CD4-positive, alpha-beta T cell (primary cell): ENCODE results near the gene SLX9. TPM values are rescaled to one million over a fixed set of nuclear protein-coding genes. Genes with fewer than 3 reads are reported as not detected.
A peak's percentile ranks its signal among the peaks of the same experiment; 100 is the strongest.

Experiments
- ATAC-seq: fragments of 200-7000 bp; cut with Tn5 transposase; one replicate; pipeline ENCODE4 v1.10.0; 2022; ENCODE audit warnings: mild to moderate bottlenecking; ENCODE audit not compliant: poor library complexity
- CTCF ChIA-PET: fragments of 350-600 bp; sonication (Branson Sonifier 250); formaldehyde crosslinking; loops from one replicate; lab custom pipeline; 2021; ENCODE audit warnings: antibody characterized with exemption, inconsistent platforms; lab: Charles Lee
- POLR2A ChIA-PET: fragments of 350-600 bp; sonication (Branson Sonifier 250); formaldehyde crosslinking; loops from one replicate; lab custom pipeline; 2021; ENCODE audit warnings: antibody characterized with exemption, inconsistent platforms; lab: Charles Lee
- DNase-seq, 14 experiments: peaks; one replicate each; pipeline ENCODE4 v3.0.0-alpha.2; 2013 to 2020; ENCODE audit warnings: mixed read lengths in 2 of 14
- H3K27ac ChIP-seq, 2 donors: one replicate each; pipeline versions ENCODE4 v1.5.1 to v1.7.0; 2013; ENCODE audit warnings: low read length in 2 of 2, low read depth in 1 of 2, mild to moderate bottlenecking in 1 of 2
- H3K27me3 ChIP-seq, 2 experiments: 1 replicate in 1 of 2; 2 replicates in 1 of 2; pipeline versions ENCODE4 v1.6.1 to v1.7.0; 2013; ENCODE audit warnings: low read length in 2 of 2, control low read depth in 1 of 2, mild to moderate bottlenecking in 1 of 2, moderate library complexity in 1 of 2; ENCODE audit not compliant: insufficient read depth in 2 of 2, control insufficient read depth in 1 of 2
- H3K36me3 ChIP-seq: one replicate; pipeline ENCODE4 v1.6.1; 2013; ENCODE audit warnings: low read length, control low read depth; ENCODE audit not compliant: insufficient read depth
- H3K4me1 ChIP-seq: one replicate; pipeline ENCODE4 v1.6.1; 2013; ENCODE audit warnings: low read length, control low read depth; ENCODE audit not compliant: insufficient read depth
- H3K4me3 ChIP-seq: one replicate; pipeline ENCODE4 v1.5.1; 2013; ENCODE audit warnings: mild to moderate bottlenecking, low read length, moderate library complexity
- H3K9me3 ChIP-seq, 2 experiments: 1 replicate in 1 of 2; 2 replicates in 1 of 2; pipeline versions ENCODE4 v1.6.1 to v1.7.0; 2013; ENCODE audit warnings: low read length in 2 of 2, mild to moderate bottlenecking in 2 of 2, control low read depth in 1 of 2, moderate library complexity in 1 of 2; ENCODE audit not compliant: control insufficient read depth in 1 of 2, insufficient read depth in 1 of 2
- H3K27ac Mint-ChIP-seq: one replicate; pipeline ENCODE4 v1.8.0; 2020; ENCODE audit warnings: mixed read lengths
- H3K27me3 Mint-ChIP-seq: one replicate; pipeline ENCODE4 v1.8.0; 2021; ENCODE audit warnings: mixed read lengths
- H3K36me3 Mint-ChIP-seq: one replicate; pipeline ENCODE4 v1.8.0; 2021; ENCODE audit warnings: low read depth, mixed read lengths
- H3K4me1 Mint-ChIP-seq: one replicate; pipeline ENCODE4 v1.8.0; 2021; ENCODE audit warnings: low read depth, mixed read lengths
- H3K4me3 Mint-ChIP-seq: one replicate; pipeline ENCODE4 v1.8.0; 2020; ENCODE audit warnings: mild to moderate bottlenecking, mixed read lengths
- H3K9me3 Mint-ChIP-seq: one replicate; pipeline ENCODE4 v1.8.0; 2020; ENCODE audit warnings: mixed read lengths
- intact Hi-C, 2 experiments: fragments of 100-400 bp; cut with DNase I in 1 of 2; cut with micrococcal nuclease in 1 of 2; formaldehyde crosslinking; loops; one replicate each; pipeline versions ENCODE4 v1.15.1 to v1.9.0; 2023 to 2025; cut with DNase I, micrococcal nuclease
- total RNA-seq, 174 experiments: library from RNA in 2 of 174; stranded (reverse) in 2 of 174; gene quantifications; one replicate each; pipeline ENCODE4 v1.2.3 and lab custom pipeline; 2021 to 2026
- TF ChIP-seq, protein P1 (sequence below): fragments of 200-600 bp; IDR thresholded peaks from one replicate; pipeline ENCODE4 v1.8.0; 2022; ENCODE audit warnings: antibody characterized with exemption, mild to moderate bottlenecking

Gene SLX9
- total RNA-seq, 2 experiments from 2014 or later: 7.7 to 9.1 TPM

DNA sequence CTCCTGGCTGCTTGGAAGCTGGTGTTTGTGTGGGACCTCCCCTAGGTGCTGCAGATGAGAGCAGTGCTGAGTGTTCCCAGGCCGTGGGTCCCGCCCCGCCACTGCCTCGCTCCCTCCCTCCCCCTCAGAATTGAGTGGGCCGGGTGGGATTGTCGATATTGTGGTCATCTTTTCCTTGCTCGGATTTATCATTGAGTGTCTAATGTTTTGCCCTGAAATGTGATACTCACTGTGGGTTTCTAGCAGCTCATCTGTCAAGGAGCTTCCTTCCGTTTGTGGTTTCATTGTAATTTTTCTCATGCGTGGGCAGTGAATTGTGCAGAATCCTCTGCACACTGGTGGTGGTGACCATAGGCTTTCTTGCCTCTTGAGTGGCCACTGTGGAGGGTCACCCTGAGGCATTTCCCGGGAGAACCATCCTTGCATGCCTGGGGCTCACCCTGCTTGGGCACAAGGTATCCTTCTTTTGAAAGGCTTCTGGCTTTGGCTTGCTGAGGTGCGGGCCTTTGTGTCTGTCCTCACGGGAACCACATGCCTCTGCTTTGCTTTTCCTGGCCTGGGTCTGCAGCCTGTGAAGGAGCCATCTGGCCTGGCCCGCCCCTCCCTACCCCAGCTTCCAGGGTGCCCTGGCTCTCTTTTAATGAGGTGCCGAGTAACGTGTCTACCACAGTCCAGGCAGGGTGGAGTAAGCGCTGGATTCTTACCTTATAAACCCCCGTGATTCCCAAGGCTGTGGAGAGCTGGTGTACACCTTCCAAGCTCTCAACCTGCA lies 25.6 kb downstream of the SLX9 start:
- Histone ChIP-seq H3K36me3 (peaks cover 38% of the 10 kb centered on the region), H3K4me1 (peaks cover 50% of the 10 kb centered on the region), H3K27ac (no peak overlapping the region), H3K4me3 (no peak overlapping the region), H3K9me3 (no peaks in the 10 kb centered on the region), H3K27me3 (no peaks in the 10 kb centered on the region)
- ATAC-seq: peak; percentile 65
- Mint-ChIP-seq H3K27me3 (no peaks in the 10 kb centered on the region), H3K9me3 (no peaks in the 10 kb centered on the region), H3K36me3 (peaks cover 47% of the 10 kb centered on the region), H3K4me1 (peaks cover 39% of the 10 kb centered on the region), H3K4me3 (peak overlapping the region; percentile 18), H3K27ac (no peak overlapping the region)
- peak in 3 of 14 experiments; percentile 1 to 44 (median 22) for DNase-seq
- TF ChIP-seq, protein P1, sequence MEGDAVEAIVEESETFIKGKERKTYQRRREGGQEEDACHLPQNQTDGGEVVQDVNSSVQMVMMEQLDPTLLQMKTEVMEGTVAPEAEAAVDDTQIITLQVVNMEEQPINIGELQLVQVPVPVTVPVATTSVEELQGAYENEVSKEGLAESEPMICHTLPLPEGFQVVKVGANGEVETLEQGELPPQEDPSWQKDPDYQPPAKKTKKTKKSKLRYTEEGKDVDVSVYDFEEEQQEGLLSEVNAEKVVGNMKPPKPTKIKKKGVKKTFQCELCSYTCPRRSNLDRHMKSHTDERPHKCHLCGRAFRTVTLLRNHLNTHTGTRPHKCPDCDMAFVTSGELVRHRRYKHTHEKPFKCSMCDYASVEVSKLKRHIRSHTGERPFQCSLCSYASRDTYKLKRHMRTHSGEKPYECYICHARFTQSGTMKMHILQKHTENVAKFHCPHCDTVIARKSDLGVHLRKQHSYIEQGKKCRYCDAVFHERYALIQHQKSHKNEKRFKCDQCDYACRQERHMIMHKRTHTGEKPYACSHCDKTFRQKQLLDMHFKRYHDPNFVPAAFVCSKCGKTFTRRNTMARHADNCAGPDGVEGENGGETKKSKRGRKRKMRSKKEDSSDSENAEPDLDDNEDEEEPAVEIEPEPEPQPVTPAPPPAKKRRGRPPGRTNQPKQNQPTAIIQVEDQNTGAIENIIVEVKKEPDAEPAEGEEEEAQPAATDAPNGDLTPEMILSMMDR: no peak
- ChIA-PET CTCF (interaction anchor here (2.8 kb wide), 1 partner anchor 163 kb away, joined by 9 read pairs; no protein-coding TSS in a partner anchor), POLR2A (interaction anchor here (1.0 to 1.3 kb wide), 3 partner anchors 16 to 163 kb away, joined by 3 to 4 read pairs (median 3); partner anchors contain the start of gene PTTG1IP)
- intact Hi-C loops: no loop called here

DNA sequence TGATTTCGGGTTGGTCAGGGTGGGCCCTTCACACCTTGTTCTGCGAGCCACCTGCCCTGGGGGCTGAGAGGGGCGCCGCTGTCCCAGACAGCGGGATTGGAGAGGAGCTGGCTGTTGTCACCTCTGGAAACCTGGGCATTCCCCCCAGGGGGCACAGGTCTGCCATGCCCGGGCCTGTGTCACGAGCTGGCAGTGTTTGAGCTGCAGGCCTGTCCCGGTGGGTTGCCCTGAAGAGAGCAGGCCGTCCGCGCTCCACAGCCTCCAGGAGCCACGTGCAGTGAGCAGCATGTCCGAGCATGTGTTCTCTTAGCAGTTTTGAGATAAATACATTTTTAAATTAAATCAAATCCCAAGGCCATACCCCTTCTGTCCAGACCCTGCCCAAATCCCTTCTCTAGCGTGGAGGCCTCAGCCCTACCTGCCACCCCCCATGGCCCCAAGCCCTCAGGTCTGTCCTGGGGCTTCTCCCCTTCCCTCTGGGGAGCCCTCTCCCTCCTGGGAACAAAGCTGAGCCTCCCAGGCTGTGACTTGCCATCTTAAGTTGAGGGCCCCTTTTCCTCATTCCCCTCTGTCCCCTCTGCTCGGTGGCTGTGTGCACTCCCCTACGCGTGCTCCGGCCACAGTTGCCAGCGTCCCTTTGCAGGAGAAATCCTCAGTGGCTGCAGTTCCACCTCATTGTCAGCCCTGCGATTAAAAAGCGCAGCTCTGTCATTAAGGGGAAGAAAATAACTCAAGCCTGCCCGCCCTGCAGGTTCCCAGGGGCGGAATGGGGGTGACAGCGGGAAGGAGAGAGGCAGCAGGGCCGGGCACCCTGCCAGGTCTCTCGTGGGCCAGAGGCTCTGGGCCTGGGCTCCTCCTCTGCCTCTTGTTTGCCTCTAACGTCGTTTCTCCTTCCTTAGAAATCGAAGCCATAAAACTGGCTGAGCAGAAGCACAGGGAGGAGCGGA lies 26.6 kb downstream of the SLX9 start:
- H3K36me3 ChIP-seq: peaks cover 29% of the 10 kb centered on the region

More for the DNA sequence above, 26.6 kb downstream of the SLX9 start:
- intact Hi-C loops: no loop called here
- H3K27me3 Mint-ChIP-seq: no peaks in the 10 kb centered on the region
- H3K4me3 ChIP-seq: no peak overlapping the region
- peak overlapping the region; percentile 38 for H3K4me3 Mint-ChIP-seq
- H3K4me1 ChIP-seq: peaks cover 50% of the 10 kb centered on the region
- H3K9me3 Mint-ChIP-seq: no peaks in the 10 kb centered on the region
- H3K36me3 Mint-ChIP-seq: peaks cover 37% of the 10 kb centered on the region
- H3K27ac ChIP-seq: no peak overlapping the region
- ChIA-PET CTCF (interaction anchor here (2.8 kb wide), 1 partner anchor 162 kb away, joined by 9 read pairs; no protein-coding TSS in a partner anchor), POLR2A (interaction anchor here (0.8 to 1.0 kb wide), 2 partner anchors 112 to 162 kb away, joined by 3 to 4 read pairs; no protein-coding TSS in a partner anchor)
- TF ChIP-seq, protein P1: no peak
- ATAC-seq (no peak), DNase-seq (no peak)
- no peaks in the 10 kb centered on the region for H3K27me3 ChIP-seq
- no peak overlapping the region for H3K27ac Mint-ChIP-seq
- peaks cover 39% of the 10 kb centered on the region for H3K4me1 Mint-ChIP-seq
- H3K9me3 ChIP-seq: no peaks in the 10 kb centered on the region
